CD4-positive, CD25-positive, alpha-beta regulatory T cell (primary cell): ENCODE data around the gene NBPF3. TPM values are rescaled to one million over a fixed set of nuclear protein-coding genes. Genes with fewer than 3 reads are reported as not detected.

Experiments
- ATAC-seq, 2 donors: fragments of 150-1000 bp; cut with Tn5 transposase; one replicate each; pipeline ENCODE4 v1.10.0; 2021; ENCODE audit warnings: low read depth in 2 of 2, moderate number of reproducible peaks in 2 of 2, moderate library complexity in 1 of 2
- DNase-seq, 3 donors: peaks; one replicate each; pipeline versions ENCODE4 v3.0.0 to v3.0.0-alpha.2; 2012 to 2022; ENCODE audit warnings: mixed read lengths in 1 of 3
- H3K27ac ChIP-seq: one replicate; pipeline ENCODE4 v1.7.0; 2013; ENCODE audit warnings: mild to moderate bottlenecking, low read length; ENCODE audit not compliant: insufficient read depth, poor library complexity, severe bottlenecking
- H3K27me3 ChIP-seq: one replicate; pipeline ENCODE4 v1.7.0; 2013; ENCODE audit warnings: low read length; ENCODE audit not compliant: control insufficient read depth, insufficient read depth
- H3K36me3 ChIP-seq: one replicate; pipeline ENCODE4 v1.7.0; 2013; ENCODE audit warnings: mild to moderate bottlenecking, low read length, moderate library complexity; ENCODE audit not compliant: control insufficient read depth, insufficient read depth
- H3K4me1 ChIP-seq: 2 replicates; pipeline ENCODE4 v1.7.0; 2013; ENCODE audit warnings: mild to moderate bottlenecking, low read length; ENCODE audit not compliant: insufficient read depth, control insufficient read depth, poor library complexity, severe bottlenecking
- H3K4me3 ChIP-seq: one replicate; pipeline ENCODE4 v1.7.0; 2013; ENCODE audit warnings: low read depth, mild to moderate bottlenecking, low read length, moderate library complexity
- H3K9me3 ChIP-seq, 2 experiments: 1 replicate in 1 of 2; 2 replicates in 1 of 2; pipeline ENCODE4 v1.7.0; 2013; ENCODE audit warnings: low read length in 2 of 2, mild to moderate bottlenecking in 1 of 2, moderate library complexity in 1 of 2; ENCODE audit not compliant: control insufficient read depth in 2 of 2
- H3K27ac Mint-ChIP-seq, 3 donors: one replicate each; pipeline ENCODE4 v1.8.0; 2020 to 2022; ENCODE audit warnings: mild to moderate bottlenecking in 3 of 3, mixed read lengths in 3 of 3, moderate library complexity in 2 of 3
- H3K27me3 Mint-ChIP-seq: one replicate; pipeline ENCODE4 v1.8.0; 2022; ENCODE audit warnings: mild to moderate bottlenecking, mixed read lengths
- H3K36me3 Mint-ChIP-seq: one replicate; pipeline ENCODE4 v1.8.0; 2020; ENCODE audit warnings: mixed read lengths
- H3K4me1 Mint-ChIP-seq, 4 donors: one replicate each; pipeline ENCODE4 v1.8.0; 2020 to 2022; ENCODE audit warnings: mixed read lengths in 4 of 4, mild to moderate bottlenecking in 1 of 4
- H3K4me3 Mint-ChIP-seq, 4 donors: one replicate each; pipeline ENCODE4 v1.8.0; 2020 to 2022; ENCODE audit warnings: mild to moderate bottlenecking in 4 of 4, mixed read lengths in 4 of 4, moderate library complexity in 3 of 4
- H3K9me3 Mint-ChIP-seq, 7 donors: one replicate each; pipeline ENCODE4 v1.8.0; 2020 to 2022; ENCODE audit warnings: mixed read lengths in 7 of 7, mild to moderate bottlenecking in 3 of 7, moderate library complexity in 2 of 7
- polyA plus RNA-seq, 4 donors: library from polyadenylated mRNA; unstranded; fragments of 300-500 nt; fragmentation: Illumina TruSeq; gene quantifications; one replicate each; pipeline ENCODE4 v1.2.3, GENCODE V29; 2021
- total RNA-seq: library from RNA; stranded (reverse); gene quantifications from one replicate; pipeline ENCODE4 v1.2.3, GENCODE V29; 2022

The NBPF3 gene
- total and polyA plus RNA-seq, 5 donors from 2014 or later = 1.2 to 2.9 (median 2.6) TPM

DNA sequence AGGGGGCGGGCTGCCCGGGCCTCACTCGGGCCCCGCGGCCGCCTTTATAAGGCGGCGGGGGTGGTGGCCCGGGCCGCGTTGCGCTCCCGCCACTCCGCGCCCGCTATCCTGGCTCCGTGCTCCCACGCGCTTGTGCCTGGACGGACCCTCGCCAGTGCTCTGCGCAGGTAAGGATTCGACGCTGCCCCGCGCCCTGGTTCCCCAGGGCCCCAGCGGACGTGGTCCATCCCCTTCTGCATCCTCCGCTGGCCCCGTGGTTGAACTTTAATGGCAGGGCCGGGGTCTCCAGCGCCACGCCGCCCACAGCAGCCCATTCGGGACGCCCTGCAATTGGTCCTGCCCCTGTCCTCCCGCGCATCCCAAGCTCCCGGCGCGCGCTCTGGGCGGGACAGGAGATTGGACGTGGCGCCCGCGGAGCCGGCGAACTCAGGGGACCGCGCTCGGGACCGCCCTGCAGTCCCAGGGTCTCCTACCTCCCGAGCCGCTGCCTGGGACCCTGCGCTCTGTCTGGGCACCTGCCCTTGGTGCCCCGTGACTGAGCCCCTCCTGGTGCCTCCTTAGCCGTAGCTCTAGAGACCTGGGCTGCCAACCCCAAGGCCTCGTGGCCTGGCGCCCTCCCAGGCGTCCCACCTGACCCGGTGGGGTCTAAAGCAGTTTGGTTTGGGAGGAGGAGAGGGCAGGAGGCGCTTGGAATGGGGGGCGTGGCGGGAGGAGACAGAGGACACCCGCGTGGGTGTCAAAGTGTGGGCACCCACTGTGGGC is 69.6 kb downstream of the NBPF3 start, which contains the start of gene ALPL:
Gene ALPL (plus strand): TSS at position 73 of the 762 bp plus-strand sequence. CDS start 44,659 bp downstream, outside the sequence.
- Mint-ChIP-seq H3K4me1 (peaks cover 0 to 7% (median 5%) of the 10 kb centered on the region in 4 donors), H3K9me3 (peaks cover 0 to 4% (median 0%) of the 10 kb centered on the region in 7 donors), H3K27ac (peak within 1 kb of the TSS in 1 of 3 donors; percentile 78), H3K27me3 (peaks cover 57% of the 10 kb centered on the region), H3K36me3 (no peaks in the 10 kb centered on the region), H3K4me3 (peak within 1 kb of the TSS in 3 of 4 donors; percentile 72 to 83 (median 80))
- Histone ChIP-seq H3K36me3 (no peaks in the 10 kb centered on the region), H3K27ac (no peak within 1 kb of the TSS), H3K4me3 (no peak within 1 kb of the TSS), H3K4me1 (peaks cover 6% of the 10 kb centered on the region), H3K27me3 (peaks cover 16% of the 10 kb centered on the region), H3K9me3 (no peaks in the 10 kb centered on the region)
- DNase-seq = no peak
- no peak for ATAC-seq

DNA sequence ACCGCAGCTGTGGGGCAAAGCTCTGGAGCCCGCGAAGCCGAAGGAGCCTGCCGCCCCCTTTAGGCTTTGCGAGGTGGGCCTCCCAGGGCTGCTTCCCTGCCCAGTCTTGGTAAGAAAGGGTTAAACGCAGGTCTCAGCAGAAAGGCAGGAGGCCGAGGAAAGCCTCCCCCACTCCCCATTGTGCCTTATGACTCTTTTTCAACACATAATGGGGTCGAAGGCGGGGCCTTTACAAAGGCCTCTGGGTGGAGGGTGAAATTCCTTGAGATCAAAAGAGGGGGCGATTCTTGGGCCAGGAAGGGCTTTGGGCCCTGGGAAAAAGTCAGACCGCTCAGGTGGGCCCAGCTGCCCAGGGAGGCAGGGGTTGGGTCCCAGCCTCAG is 70.2 kb downstream of the NBPF3 start:
- ATAC-seq (no peak), DNase-seq (no peak)
- peaks cover 55% of the 10 kb centered on the region for H3K27me3 Mint-ChIP-seq
- H3K36me3 Mint-ChIP-seq = no peaks in the 10 kb centered on the region
- Histone ChIP-seq H3K9me3 (no peaks in the 10 kb centered on the region), H3K4me1 (peaks cover 6% of the 10 kb centered on the region), H3K27me3 (peaks cover 16% of the 10 kb centered on the region), H3K36me3 (no peaks in the 10 kb centered on the region), H3K4me3 (no peak overlapping the region), H3K27ac (no peak overlapping the region)
- peaks cover 0 to 4% (median 0%) of the 10 kb centered on the region in 7 donors for H3K9me3 Mint-ChIP-seq
- H3K27ac Mint-ChIP-seq = no peak overlapping the region
- peaks cover 0 to 7% (median 5%) of the 10 kb centered on the region in 4 donors for H3K4me1 Mint-ChIP-seq
- H3K4me3 Mint-ChIP-seq = peak overlapping the region in 1 of 4 donors; percentile 65

DNA sequence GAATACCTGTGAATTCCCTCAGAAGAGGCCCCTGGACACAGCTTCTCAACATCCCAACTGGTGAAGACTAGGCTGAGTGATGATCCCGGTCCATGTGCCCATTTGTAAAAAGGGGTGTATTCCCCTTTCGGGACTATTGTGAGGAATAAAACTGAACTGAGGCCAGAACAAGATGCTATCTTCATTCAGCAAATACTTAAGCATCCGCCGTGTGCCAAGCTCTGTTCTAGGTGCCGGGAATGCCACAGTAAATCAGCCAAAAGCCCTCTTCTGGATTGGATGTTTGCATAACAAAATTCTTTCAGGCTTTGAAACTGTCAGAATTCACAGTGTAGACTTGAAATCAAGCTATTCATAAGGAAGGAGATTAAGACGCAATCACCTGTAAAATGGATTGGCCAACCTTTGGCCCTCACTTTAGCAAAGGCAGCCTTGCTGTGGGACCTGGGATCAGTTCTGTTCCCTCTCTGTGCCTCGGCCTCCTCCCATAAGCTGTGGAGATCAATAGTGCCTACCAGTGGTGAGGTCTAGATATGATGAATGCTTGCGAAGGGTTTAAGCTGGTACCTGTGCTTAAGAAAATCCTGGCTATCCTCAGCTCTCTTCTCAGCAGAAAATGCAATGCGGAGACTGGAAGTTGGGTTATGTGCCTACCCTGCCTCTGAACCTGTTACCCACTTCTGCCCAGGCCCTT is 71.1 kb downstream of the NBPF3 start:
- H3K4me3 Mint-ChIP-seq = no peak overlapping the region
- DNase-seq (no peak), ATAC-seq (no peak)
- no peak overlapping the region for H3K27ac Mint-ChIP-seq
- no peaks in the 10 kb centered on the region for H3K36me3 ChIP-seq
- no peaks in the 10 kb centered on the region for H3K9me3 ChIP-seq
- H3K9me3 Mint-ChIP-seq = peaks cover 0 to 4% (median 0%) of the 10 kb centered on the region in 7 donors
- peaks cover 6% of the 10 kb centered on the region for H3K4me1 ChIP-seq
- H3K27me3 Mint-ChIP-seq = peaks cover 45% of the 10 kb centered on the region
- peaks cover 0 to 7% (median 5%) of the 10 kb centered on the region in 4 donors for H3K4me1 Mint-ChIP-seq
- peaks cover 16% of the 10 kb centered on the region for H3K27me3 ChIP-seq
- no peak overlapping the region for H3K27ac ChIP-seq
- H3K4me3 ChIP-seq = no peak overlapping the region
- H3K36me3 Mint-ChIP-seq = no peaks in the 10 kb centered on the region

DNA sequence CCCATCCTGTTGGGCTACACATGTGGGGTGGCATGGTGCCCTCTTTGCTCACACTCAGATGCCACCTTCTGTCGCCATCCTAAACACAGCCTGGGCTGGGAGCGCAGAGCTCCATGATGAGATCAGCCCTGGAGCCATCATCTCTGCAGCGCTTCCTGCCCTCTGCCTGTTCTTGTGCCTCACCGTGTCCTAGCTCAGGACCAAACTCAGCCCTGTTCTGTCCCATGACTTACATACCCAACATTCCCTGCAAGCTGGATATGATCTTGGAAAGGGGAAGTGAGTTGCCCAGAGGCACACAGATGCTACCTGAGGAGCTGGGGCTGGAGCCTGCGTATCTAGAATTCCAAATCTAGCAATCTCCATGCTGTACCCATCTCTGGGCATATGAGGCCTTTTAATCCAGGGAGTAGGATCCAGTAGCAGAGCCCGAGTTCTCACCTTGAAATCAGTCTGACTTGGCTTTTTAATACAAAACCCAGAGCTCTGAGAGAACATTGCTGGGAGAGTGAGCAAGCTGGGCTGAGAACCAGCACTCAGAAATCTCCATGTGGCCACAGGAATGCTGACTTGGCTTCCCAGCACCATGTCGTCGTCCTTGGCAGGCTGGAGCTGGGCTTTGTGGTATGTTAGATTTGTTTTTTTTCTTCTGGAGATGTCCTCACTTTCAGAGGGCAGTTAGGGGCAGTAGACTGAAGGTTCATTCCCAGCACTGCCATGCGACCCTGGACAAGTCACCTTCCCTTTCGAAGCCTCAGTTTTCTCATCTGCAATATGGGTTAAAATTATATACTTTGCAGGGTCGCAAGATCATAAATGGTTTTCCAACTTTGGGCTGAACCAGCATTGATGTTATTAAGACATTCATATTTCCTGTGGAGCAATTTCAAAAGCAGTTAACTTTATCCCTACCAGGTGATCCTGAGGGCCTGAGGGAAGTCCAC is 71.9 kb downstream of the NBPF3 start:
- no peak for DNase-seq
- no peak for ATAC-seq
- Mint-ChIP-seq H3K27me3 (peaks cover 37% of the 10 kb centered on the region), H3K9me3 (peaks cover 0 to 4% (median 0%) of the 10 kb centered on the region in 7 donors), H3K4me1 (peaks cover 0 to 7% (median 5%) of the 10 kb centered on the region in 4 donors), H3K36me3 (no peaks in the 10 kb centered on the region), H3K4me3 (no peak overlapping the region), H3K27ac (no peak overlapping the region)
- Histone ChIP-seq H3K9me3 (no peaks in the 10 kb centered on the region), H3K27ac (no peak overlapping the region), H3K27me3 (peaks cover 11% of the 10 kb centered on the region), H3K36me3 (no peaks in the 10 kb centered on the region), H3K4me1 (peaks cover 6% of the 10 kb centered on the region), H3K4me3 (no peak overlapping the region)

DNA sequence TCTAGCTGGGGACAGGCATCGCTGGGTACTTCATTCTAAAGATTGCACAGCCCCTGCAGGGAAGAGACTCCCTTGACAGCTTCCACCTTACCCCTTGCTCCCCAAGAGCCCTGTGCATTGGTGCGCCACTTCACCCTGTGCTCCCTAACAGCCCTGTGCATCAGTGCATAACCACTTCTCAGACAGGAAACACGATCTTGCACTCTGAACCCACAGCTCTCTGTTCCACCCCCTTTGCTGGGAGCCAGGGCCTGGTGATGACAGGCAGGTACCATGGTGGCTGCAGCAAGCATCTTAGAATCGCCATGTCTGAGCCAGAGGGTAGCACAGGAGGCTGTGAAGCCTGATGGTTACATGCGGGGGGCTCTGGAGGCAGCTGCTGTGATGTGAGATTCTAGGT is 74.3 kb downstream of the NBPF3 start:
- Mint-ChIP-seq H3K9me3 (no peaks in the 10 kb centered on the region), H3K27me3 (peaks cover 22% of the 10 kb centered on the region), H3K4me3 (no peak overlapping the region), H3K27ac (no peak overlapping the region), H3K36me3 (no peaks in the 10 kb centered on the region), H3K4me1 (no peaks in the 10 kb centered on the region)
- H3K36me3 ChIP-seq = no peaks in the 10 kb centered on the region
- H3K9me3 ChIP-seq = no peaks in the 10 kb centered on the region
- ATAC-seq (no peak), DNase-seq (no peak)
- no peak overlapping the region for H3K27ac ChIP-seq
- H3K4me3 ChIP-seq = no peak overlapping the region
- H3K4me1 ChIP-seq = no peaks in the 10 kb centered on the region
- peaks cover 7% of the 10 kb centered on the region for H3K27me3 ChIP-seq

DNA sequence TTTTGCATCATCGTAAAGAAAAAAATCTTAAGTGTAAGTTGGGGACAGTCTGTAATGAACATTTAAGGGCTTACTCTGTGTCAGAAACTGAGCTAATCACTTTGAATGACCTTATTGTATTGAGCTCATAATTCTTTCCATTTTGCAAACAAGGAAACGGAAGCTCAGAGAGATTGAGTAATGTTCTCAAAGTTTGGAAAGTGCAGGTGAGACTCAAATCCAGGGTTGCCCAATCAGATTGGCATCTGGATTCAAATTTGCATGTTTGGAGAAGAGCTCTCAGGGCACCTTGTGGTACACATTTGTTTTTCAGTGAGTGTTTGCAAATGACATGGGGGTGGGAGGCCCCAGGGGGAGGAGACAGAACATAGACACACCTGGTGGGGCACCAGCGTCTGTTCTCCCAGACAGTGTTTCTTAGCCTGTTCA is 77.2 kb downstream of the NBPF3 start:
- Mint-ChIP-seq H3K9me3 (no peaks in the 10 kb centered on the region), H3K27me3 (peaks cover under 1% of the 10 kb centered on the region), H3K27ac (no peak overlapping the region), H3K4me3 (no peak overlapping the region), H3K36me3 (no peaks in the 10 kb centered on the region), H3K4me1 (no peaks in the 10 kb centered on the region)
- H3K36me3 ChIP-seq = no peaks in the 10 kb centered on the region
- no peaks in the 10 kb centered on the region for H3K9me3 ChIP-seq
- ATAC-seq (no peak), DNase-seq (no peak)
- H3K4me3 ChIP-seq = no peak overlapping the region
- H3K4me1 ChIP-seq = no peaks in the 10 kb centered on the region
- H3K27me3 ChIP-seq = no peaks in the 10 kb centered on the region
- no peak overlapping the region for H3K27ac ChIP-seq

DNA sequence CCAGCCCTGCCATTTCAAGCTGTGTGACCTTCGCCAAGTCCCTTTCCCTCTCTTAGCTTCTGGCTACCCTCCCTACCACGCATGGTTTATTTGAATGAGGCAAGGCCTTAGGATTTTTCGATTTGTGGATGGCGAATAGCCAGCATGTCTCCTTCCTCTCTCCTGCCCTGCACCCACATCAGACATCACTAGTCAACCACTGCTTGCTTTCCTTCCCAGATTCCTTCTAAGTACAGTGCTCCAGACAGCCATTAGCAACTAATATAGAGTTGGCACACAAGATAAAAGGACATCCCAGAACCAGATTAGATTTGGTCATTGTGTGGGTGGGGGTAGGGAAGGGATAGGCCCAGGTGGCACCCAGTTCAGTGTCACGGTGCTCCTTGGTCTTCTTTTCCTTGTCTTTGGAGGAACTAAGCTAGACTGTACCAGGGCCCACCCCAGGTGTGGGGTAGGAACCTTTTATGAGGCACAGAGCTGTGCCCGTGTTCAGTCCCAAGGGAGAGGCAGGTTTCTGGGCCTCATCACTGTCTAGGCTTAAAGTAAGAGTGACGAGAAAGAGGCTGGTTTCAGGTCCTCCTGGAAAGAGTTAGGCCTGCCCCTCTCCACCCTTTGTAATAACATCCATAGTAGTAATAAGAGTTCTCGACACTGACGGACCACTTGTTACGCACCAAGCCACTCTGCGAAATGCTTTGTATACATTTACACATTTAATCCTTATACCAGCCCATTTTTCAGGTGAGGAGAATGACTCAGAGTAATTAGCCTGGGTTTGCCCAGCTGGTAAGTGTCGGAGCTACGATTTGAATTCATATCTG is 77.9 kb downstream of the NBPF3 start:
- DNase-seq (no peak), ATAC-seq (peak; percentile 28 to 32)
- H3K4me3 Mint-ChIP-seq = no peak overlapping the region
- no peaks in the 10 kb centered on the region for H3K4me1 Mint-ChIP-seq
- no peaks in the 10 kb centered on the region for H3K36me3 Mint-ChIP-seq
- Histone ChIP-seq H3K36me3 (no peaks in the 10 kb centered on the region), H3K4me1 (no peaks in the 10 kb centered on the region), H3K4me3 (no peak overlapping the region), H3K9me3 (no peaks in the 10 kb centered on the region), H3K27ac (no peak overlapping the region), H3K27me3 (no peaks in the 10 kb centered on the region)
- no peaks in the 10 kb centered on the region for H3K9me3 Mint-ChIP-seq
- no peak overlapping the region for H3K27ac Mint-ChIP-seq
- no peaks in the 10 kb centered on the region for H3K27me3 Mint-ChIP-seq
